GM12872 (cell line): ENCODE data around the gene TMEM44.

ENCODE experiments used
- TF ChIP-seq, protein P1 (sequence below): IDR thresholded peaks from 3 replicates; pipeline ENCODE4 v1.5.1; 2011; ENCODE audit warnings: low read depth, mild to moderate bottlenecking, low read length, moderate library complexity; ENCODE audit not compliant: insufficient read depth

Gene TMEM44, protein sequence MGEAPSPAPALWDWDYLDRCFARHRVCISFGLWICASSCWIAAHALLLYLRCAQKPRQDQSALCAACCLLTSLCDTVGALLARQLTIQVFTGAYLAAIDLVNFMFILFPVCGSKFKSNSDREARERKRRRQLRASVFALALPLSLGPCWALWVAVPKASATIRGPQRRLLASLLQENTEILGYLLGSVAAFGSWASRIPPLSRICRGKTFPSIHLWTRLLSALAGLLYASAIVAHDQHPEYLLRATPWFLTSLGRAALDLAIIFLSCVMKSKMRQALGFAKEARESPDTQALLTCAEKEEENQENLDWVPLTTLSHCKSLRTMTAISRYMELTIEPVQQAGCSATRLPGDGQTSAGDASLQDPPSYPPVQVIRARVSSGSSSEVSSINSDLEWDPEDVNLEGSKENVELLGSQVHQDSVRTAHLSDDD

DNA sequence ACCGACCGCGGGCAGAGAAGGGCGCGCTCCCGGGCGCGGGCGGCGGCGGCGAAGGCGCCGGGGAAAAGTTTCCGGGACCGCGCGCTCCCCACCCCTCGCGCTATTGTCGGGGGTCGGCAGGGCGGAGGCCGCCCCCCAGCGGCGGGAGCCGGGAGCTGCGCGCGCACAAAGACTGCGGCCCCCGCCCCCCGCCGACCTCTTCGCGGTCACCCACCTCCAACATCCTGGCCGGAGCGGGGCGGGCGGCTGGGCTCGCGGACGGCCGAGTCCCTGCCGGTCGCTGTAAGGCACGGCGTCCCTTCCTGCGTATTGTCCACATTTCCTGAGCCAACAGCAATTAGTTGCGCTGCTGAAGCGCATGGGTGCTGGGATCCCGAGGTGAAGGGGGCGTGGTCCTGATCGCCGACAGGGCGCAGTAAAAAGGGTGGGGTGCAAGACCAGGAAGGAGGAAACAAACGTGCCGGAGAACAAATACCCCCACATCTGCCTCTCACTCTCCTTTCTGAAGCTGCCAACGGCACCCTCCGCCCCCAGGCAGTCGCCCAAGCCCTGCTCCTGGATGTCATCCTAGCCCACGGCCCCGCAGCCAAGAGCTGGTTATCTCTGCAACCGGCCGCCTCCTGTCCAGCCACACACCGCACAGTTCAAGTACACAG is at the start of gene TMEM44:
Gene TMEM44 (minus strand): TSS at position 71 of the 656 bp plus-strand sequence. CDS start 204 bp downstream, outside the sequence.
- TF ChIP-seq, protein P1, sequence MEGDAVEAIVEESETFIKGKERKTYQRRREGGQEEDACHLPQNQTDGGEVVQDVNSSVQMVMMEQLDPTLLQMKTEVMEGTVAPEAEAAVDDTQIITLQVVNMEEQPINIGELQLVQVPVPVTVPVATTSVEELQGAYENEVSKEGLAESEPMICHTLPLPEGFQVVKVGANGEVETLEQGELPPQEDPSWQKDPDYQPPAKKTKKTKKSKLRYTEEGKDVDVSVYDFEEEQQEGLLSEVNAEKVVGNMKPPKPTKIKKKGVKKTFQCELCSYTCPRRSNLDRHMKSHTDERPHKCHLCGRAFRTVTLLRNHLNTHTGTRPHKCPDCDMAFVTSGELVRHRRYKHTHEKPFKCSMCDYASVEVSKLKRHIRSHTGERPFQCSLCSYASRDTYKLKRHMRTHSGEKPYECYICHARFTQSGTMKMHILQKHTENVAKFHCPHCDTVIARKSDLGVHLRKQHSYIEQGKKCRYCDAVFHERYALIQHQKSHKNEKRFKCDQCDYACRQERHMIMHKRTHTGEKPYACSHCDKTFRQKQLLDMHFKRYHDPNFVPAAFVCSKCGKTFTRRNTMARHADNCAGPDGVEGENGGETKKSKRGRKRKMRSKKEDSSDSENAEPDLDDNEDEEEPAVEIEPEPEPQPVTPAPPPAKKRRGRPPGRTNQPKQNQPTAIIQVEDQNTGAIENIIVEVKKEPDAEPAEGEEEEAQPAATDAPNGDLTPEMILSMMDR: peak; percentile 64; the same call in 2 of the 3 replicates

DNA sequence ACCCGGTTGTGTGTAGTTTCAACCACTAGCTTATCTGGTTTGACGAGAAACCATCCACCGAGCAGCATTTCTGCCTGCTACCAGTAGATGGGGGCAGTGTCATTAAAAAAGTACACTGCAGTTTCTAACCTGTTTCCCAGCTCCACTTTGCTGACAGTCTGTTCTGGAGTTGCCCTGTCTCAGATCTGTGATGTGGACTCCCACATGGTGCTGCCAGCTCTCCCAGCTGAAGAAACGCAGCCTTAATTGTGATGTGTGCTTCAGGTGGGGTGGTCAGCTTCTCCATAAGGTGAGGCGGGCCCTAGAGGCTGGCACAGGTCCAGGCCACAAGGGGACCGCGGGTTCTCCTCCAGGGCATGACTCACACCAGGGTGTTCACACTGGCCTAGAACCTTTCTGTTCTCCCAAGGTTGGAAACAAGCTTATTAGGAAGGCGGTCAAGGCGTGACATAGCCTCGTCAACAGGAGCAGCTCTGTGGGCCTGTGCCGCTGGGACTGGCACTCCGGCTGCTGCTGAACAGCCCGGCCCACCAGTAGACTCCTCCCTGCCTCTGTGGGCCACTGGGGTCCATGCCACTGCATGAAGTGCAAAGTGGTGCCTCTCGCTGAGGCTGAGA is 49.6 kb upstream of the TMEM44 start:
- TF ChIP-seq, protein P1: peak; percentile 90

DNA sequence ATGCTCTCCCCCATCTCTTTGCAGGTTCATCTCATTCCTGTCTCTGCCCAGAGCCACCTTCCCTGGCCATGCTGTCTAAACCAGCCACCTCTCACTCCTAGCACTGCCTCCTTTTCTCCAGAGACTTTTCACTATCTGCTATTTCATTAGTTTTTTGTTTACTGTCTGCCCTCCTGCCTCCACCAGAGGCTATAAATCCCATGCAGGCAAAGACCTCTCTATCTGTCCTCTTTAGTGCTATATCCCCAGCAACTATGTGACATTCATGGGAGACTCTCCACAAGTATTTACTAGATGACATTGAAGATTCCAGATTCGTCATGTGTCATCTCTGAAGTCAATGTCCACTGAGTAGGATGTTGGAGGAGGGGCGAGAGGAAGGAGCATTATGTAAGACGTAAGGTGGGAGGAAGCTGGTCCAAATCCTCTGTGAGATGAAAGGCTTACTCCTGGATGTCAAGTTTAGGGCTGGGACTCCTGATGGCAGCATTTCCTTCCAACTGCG is 49.0 kb upstream of the TMEM44 start:
- TF ChIP-seq, protein P1: no peak

DNA sequence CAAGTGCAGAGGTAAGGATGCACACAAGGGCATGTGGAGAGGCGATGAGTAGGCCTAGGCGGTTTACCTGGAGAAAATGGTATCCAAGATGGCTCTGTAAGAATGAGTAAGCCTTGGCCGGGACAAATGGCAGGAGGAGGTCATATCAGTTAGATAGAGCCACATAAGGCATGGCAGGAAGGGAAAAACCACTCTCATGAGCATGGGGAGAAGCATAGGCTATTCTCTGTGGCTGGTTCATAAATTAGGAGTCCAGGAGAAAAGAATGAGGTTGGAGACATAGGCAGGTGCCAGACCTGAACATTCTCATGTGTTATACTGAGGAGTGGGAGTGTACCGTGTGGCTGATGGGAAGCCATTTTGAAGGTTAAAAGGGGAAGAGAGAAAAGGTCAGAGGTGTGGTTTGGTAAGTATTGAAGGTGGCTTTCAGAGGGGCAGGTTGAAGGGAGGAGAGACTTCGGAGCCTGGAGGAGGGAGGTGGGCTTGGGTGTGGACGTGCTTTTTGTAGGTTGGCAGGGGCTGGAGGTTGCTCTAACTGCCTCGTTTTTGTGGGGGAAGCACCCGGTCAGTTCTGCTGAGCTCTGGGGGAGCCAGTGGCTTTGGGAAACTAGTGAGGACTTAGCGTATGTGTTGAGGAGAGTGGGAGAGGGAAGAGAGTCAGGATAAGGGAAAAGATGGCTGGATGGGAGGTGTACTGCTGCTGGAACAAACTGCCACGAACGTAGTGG is 47.8 kb upstream of the TMEM44 start:
- TF ChIP-seq, protein P1: no peak

DNA sequence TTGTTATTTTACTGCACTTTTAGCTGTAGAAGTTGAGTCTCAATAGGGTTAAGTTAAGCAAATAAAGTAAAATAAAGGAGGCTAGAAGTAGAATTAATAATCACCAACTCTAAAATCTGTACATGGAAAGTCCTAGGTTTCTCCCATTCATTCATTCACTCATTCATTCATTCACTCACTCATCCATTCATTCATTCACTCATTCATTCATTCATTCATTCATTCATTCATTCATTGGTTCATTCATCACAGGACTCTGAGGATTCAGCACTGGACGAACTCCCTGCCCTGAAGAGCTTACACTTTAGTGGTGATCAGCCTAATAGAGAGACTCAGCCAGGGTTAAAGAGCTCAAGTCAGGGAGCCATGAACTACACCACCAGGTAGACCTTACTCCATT is 43.3 kb upstream of the TMEM44 start:
- TF ChIP-seq, protein P1: no peak

DNA sequence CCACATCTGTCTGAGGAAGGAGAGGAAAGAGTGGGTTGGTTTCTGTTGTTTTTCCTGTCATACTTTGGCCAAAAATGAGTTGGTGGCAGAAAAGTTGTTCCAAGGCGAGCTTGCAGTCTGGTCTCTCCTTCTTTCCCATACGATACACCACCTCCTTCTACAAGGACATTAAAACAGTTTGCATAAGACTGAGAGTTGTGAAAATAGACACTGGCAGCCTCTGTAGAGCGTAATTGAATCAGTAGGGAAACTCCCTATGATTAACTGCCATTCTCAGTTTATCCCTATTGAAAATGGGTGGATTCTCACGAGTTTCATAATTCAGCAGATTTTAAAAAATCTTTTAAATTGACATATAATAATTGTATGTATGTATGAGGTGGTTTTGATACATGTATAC is 42.5 kb upstream of the TMEM44 start:
- TF ChIP-seq, protein P1: no peak
